ENCODE data around the gene FNDC3B.
"Not testable (repeated sequence)": the region's sequence is repeated elsewhere in the genome, so short reads cannot be mapped to it uniquely, and the experiment has no call there.

FNDC3B gene

DNA sequence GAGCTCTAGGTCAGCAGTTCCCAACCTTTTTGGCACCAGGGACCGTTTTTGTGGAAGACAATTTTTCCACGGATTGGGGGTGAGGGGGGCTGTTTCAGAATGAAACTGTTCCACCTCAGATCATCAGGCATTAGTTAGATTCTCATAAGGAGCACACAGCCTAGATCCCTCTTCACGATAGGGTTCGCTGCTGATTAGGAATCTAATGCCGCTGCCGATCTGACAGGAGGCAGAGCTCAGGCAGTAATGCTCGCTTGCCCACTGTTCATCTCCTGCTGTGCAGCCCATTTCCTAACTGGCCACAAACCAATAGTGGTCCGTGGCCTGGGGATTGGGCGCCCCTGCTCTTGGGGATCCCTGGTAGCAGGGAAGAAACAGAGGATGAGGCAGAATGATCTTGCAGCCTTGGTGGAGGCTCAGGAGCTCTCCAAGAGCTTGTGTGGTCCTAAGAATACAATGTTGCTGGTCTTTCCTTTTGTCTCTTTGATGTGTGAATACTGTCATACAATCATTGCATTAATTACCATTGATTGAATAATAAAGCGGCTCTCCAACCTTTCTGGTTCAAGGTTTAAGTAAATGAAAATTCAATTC, 183.2 kb downstream of the FNDC3B start:
- no peak for DNase-seq

GRCh38 chr3:172223870-172224269, 184.5 kb downstream of the FNDC3B start:
- no peak for DNase-seq

GRCh38 chr3:172224560-172225214, 185.3 kb downstream of the FNDC3B start:
- no peak for DNase-seq

DNA sequence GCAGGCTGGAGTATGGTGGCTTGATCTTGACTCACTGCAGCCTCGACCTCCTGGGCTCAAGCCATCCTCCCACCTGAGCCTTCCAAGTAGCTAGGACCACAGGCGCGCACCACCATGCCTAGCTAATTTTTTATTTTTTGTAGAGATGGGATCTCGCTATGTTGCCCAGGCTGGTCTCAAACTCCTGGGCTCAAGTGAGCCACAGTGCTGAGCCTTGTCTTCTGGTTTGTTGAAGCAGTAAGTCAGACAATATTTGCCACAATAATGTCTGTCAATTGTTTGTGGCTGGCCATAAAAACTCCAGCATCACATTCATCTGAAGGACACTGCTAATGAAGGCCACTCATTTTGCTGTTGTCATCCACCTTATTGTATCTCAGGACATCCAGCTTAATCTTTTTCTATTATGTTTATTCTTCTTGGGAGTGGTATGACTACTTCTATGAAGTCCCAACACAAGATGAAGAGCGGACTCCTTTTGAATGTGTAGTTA, 185.9 kb downstream of the FNDC3B start:
- no peak for DNase-seq

DNA sequence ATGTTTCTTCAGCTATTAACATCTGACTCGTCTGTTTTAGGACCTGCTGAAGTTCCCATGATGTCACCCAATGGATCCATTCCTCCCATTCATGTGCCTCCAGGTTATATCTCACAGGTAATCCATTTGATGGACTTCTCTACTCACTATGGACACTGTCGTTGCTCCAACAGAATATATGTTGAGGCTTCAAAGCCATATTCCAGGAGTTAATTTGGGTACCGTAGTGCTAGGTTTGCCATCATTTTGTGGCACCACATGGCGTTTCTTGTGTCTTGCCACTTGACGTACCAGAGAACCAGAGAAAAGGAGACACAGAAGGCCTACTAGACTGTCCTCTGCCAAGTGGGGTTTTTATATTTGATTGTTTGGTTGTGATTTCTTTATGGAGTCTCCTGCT, 187.5 kb downstream of the FNDC3B start:
- no peak for DNase-seq

DNA sequence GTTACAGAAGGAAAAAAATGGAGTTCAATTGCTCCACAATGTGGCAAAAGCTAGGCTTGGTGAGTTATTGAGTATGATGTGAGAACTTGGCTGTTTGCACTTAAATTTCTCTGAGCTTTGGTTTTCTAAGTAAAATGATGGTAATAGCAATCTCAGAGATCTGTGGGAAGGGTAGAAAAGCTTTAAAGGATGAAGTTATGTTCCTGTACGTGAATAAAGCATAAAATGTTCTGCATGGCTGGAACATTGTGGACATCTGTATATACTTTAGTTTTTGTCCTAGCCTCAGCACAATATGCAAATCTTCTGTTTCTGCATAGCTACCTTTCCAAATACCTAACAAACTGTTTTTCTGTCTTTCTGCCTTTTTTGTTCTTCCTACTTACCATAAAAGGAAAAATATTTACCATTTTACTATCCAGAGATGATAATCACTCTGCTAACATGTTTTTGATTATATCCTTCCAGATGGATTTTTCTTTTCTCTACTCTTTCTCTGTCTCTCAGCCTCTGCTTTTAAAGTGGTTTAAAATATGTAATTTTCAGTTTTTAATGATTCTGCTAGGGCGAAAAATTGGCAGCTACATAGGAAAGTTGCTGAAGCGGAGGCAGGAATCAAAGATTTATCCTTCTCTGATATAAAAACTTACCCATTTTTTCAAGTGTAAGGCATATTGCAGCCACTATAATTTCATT, 188.1 kb downstream of the FNDC3B start:
- no peak for DNase-seq

- no peak for DNase-seq
These were observed 188.6 kb downstream of the FNDC3B start for GRCh38 chr3:172228036-172228415.

GRCh38 chr3:172229462-172229861, 190.1 kb downstream of the FNDC3B start:
- no peak for DNase-seq

- DNase-seq: no peak
These were observed 192.0 kb downstream of the FNDC3B start for GRCh38 chr3:172231318-172231901.

GRCh38 chr3:172232579-172233212, 193.3 kb downstream of the FNDC3B start:
- no peak for DNase-seq

DNA sequence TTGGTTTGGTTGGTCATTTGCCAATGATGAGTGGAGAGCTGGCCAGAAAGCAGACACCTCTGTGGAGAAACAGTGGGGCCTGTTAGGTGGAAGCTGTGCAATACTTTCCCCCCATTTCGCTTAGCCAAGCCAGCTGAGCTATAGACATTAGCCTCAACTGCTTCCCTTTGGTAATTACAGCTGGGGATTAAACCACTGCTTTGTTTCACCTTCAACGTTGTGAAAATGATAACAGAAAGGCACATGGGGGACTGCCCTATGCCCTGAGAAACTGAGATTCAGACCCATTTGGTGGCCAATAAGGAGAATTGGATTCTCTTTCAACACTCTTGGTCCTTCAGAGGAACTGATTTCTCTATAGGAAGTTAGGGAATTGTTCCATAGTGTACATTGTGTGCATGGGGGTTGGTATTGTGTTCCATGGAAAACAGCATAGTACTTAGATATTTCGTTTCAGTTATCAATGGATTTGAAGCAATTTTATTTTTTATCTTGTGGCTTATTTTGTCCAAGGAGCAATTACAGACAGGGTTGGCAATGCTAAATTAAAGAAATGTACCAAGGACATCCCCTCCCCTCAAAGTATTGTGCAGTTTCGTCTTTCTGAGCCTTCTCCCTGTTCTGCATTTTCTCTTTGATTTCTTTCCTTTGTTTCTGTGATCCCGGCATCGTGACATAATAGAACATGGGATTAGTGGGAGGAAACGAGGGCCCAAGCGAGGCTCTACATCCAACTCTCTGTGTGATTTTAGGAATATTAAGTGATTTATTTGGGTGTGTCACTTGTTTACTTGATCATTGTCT, 194.3 kb downstream of the FNDC3B start:
- no peak for DNase-seq

GRCh38 chr3:172235698-172236097, 196.3 kb downstream of the FNDC3B start:
- no peak for DNase-seq

GRCh38 chr3:172236771-172237742, 197.7 kb downstream of the FNDC3B start:
- DNase-seq: no peak

DNA sequence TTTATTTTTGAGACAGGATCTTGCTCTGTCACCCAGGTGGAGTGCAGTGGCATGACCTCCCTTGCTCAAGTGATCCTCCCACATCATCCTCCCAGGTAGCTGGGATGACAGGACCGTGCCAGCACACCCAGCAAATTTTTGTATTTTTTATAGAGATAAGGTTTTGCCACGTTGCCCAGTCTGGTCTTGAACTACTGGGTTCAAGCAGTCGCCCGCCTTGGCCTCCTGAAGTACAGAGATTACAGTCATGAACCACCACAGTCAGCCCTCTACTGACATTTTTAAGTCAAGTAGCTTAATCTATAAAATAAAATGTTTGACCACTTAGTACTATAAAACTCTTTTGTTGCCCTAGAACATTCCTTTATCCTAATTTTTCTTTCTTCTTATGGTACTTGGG, 198.8 kb downstream of the FNDC3B start:
- DNase-seq: peak; percentile 60

DNA sequence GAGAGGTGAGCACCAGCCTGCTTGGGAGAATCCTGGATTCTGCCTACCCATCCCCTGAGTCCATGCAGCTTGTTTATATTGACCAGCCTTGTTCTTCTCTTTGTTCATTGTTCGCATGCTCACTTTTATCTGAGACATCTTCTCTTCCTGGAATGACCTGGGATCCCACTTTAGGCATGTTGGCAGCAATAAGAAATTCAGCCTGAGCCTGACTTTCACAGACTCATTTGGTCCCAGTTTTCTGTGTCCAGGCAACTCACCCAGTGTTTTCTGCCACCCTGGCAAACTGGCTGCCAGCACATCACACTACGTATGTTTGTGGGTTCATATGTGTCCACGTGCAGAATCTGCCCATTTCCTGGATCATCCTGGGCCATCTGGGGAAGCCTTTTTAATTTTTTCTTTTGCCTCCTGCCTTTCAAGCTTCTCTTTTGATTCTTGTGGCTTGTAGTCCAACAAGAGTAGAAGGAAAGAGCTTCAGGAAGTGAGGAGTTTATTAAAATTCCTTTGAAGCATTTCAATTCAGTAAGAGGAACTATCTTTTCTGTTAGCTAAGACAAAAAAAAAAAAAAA, 199.9 kb downstream of the FNDC3B start:
- DNase-seq: no peak

DNA sequence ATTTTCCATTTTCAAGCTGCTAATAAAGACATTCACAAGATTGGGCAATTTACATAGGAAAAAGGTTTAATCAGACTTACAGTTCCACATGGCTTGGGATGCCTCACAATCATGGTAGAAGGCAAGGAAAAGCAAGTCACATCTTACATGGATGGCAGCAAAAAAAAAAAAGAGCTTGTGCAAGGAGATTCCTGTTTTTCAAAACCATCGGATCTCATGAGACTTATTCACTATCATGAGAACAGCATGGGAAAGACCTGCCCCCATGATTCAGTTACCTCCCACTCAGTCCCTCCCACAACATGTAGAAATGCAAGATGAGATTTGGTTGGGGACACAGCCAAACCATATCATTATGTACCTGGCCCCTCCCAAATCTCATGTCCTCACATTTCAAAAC, 202.0 kb downstream of the FNDC3B start:
- no peak for DNase-seq

DNA sequence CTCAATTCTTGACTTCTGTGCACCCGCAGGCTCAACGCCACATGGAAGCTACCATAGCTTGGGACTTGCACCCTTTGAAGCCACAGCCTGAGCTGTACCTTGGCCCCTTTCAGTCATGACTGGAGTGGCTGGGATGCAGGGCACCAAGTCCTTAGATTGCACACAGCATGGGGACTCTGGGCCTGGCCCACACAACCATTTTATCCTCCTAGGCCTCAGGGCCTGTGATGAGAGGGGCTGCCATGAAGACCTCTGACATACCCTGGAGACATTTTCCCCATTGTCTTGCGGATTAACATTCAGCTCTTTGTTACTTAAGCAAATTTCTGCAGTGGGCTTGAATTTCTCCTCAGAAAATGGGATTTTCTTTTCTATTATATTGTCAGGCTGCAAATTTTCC, 203.1 kb downstream of the FNDC3B start:
- DNase-seq: not testable (repeated sequence)

- DNase-seq: not testable (repeated sequence)
These were observed 204.0 kb downstream of the FNDC3B start for GRCh38 chr3:172243376-172243775.

GRCh38 chr3:172244011-172244410, 204.6 kb downstream of the FNDC3B start:
- DNase-seq: no peak

GRCh38 chr3:172245241-172245640, 205.9 kb downstream of the FNDC3B start:
- no peak for DNase-seq

All from hematopoietic multipotent progenitor cell treated with erythropoietin and hydrocortisone succinate and interleukin-3 and kit ligand, for 4 days (in vitro differentiated cells).